GM23338 (cell line): Measurements from ENCODE around the gene NCK2. TPM values are rescaled to one million over a fixed set of nuclear protein-coding genes. Genes with fewer than 3 reads are reported as not detected.

Experiments used
- ATAC-seq: fragments of 200-7000 bp; cut with Tn5 transposase; 3 replicates; pipeline ENCODE4 v1.9.1; 2020
- DNase-seq: peaks from one replicate; pipeline ENCODE4 v3.0.0-alpha.2; 2015; ENCODE audit warnings: low spot score
- H2AFZ ChIP-seq: fragments of 200-600 bp; sonication (generic); 2 replicates; pipeline ENCODE4 v1.8.0; 2016; ENCODE audit warnings: antibody characterized with exemption, mild to moderate bottlenecking, moderate library complexity
- H3F3A ChIP-seq: fragments of 200-600 bp; sonication (generic); replicated peaks from 2 replicates; pipeline ENCODE4 v1.8.0; 2017; ENCODE audit warnings: antibody characterized with exemption, mixed run types, low read depth
- H3K27ac ChIP-seq: fragments of 200-600 bp; sonication (generic); 2 replicates; pipeline ENCODE4 v1.6.1; 2016; ENCODE audit warnings: low read depth
- H3K27me3 ChIP-seq: fragments of 200-600 bp; sonication (generic); 2 replicates; pipeline ENCODE4 v1.8.0; 2016; ENCODE audit warnings: mild to moderate bottlenecking, mixed run types, moderate library complexity; ENCODE audit not compliant: insufficient read depth
- H3K36me3 ChIP-seq: fragments of 200-600 bp; sonication (generic); 2 replicates; pipeline ENCODE4 v1.8.0; 2016; ENCODE audit warnings: mild to moderate bottlenecking; ENCODE audit not compliant: insufficient read depth
- H3K4me1 ChIP-seq: fragments of 200-600 bp; sonication (generic); 2 replicates; pipeline ENCODE4 v1.8.0; 2016; ENCODE audit warnings: mild to moderate bottlenecking, moderate library complexity; ENCODE audit not compliant: insufficient read depth
- H3K4me2 ChIP-seq: fragments of 200-600 bp; sonication (generic); 2 replicates; pipeline ENCODE4 v1.7.1; 2017; ENCODE audit warnings: mixed run types
- H3K4me3 ChIP-seq: fragments of 200-600 bp; sonication (generic); 2 replicates; pipeline ENCODE4 v1.6.1; 2016; ENCODE audit warnings: mixed run types
- H3K79me2 ChIP-seq: fragments of 200-600 bp; sonication (generic); replicated peaks from 2 replicates; pipeline ENCODE4 v1.8.0; 2017; ENCODE audit warnings: mild to moderate bottlenecking; ENCODE audit not compliant: insufficient read depth
- H3K9me2 ChIP-seq: fragments of 200-600 bp; sonication (generic); 2 replicates; pipeline ENCODE4 v1.8.0; 2017; ENCODE audit not compliant: insufficient read depth
- H4K20me1 ChIP-seq: fragments of 200-600 bp; sonication (generic); replicated peaks from 2 replicates; pipeline ENCODE4 v1.8.0; 2017; ENCODE audit warnings: mild to moderate bottlenecking; ENCODE audit not compliant: insufficient read depth
- H3K27ac Mint-ChIP-seq: 2 replicates; pipeline ENCODE4 v1.8.0; 2020; ENCODE audit warnings: inconsistent platforms, mild to moderate bottlenecking, moderate library complexity, mixed read lengths
- H3K27me3 Mint-ChIP-seq: 3 replicates; pipeline ENCODE4 v1.8.0; 2022; ENCODE audit warnings: low read depth, mild to moderate bottlenecking, moderate library complexity, mixed read lengths, inconsistent platforms; ENCODE audit not compliant: insufficient read depth, poor library complexity
- H3K36me3 Mint-ChIP-seq: 3 replicates; pipeline ENCODE4 v1.8.0; 2021; ENCODE audit warnings: low read depth, mild to moderate bottlenecking, inconsistent platforms, moderate library complexity, mixed read lengths
- H3K4me1 Mint-ChIP-seq: 3 replicates; pipeline ENCODE4 v1.8.0; 2020; ENCODE audit warnings: mild to moderate bottlenecking, inconsistent platforms, mixed read lengths
- H3K4me3 Mint-ChIP-seq: 3 replicates; pipeline ENCODE4 v1.8.0; 2021; ENCODE audit warnings: moderate library complexity, mild to moderate bottlenecking, inconsistent platforms, mixed read lengths
- H3K9me3 Mint-ChIP-seq: 3 replicates; pipeline ENCODE4 v1.8.0; 2020; ENCODE audit warnings: moderate library complexity, mild to moderate bottlenecking, inconsistent platforms, mixed read lengths
- CREB1 ChIP-seq: fragments of 250-450 bp; sonication (Bioruptor Pico); IDR thresholded peaks from 2 replicates; pipeline ENCODE4 v1.5.0; 2020; ENCODE audit warnings: low read depth, mild to moderate bottlenecking, moderate library complexity
- CTCF ChIP-seq, 2 experiments: fragments of 200-600 bp in 1 of 2; sonication (generic) in 1 of 2; conservative IDR thresholded peaks; 2 replicates each; pipeline versions ENCODE4 v1.5.1 to v1.6.1; 2016 to 2017; ENCODE audit warnings: antibody characterized with exemption in 2 of 2, low read depth in 2 of 2, mild to moderate bottlenecking in 2 of 2, moderate library complexity in 1 of 2
- POLR2AphosphoS5 ChIP-seq: IDR thresholded peaks from 2 replicates; pipeline ENCODE4 v1.6.1; 2016; ENCODE audit warnings: antibody characterized with exemption, low read depth
- ZNF331 ChIP-seq: fragments of 250-450 bp; sonication (Bioruptor Pico); IDR thresholded peaks from 2 replicates; pipeline ENCODE4 v1.5.0; 2020; ENCODE audit warnings: low read depth, mild to moderate bottlenecking, moderate library complexity
- polyA plus RNA-seq: library from polyadenylated mRNA; unstranded; fragments of >200 nt; fragmentation: Nextera tagmentation; extraction: Ambion mirVana; gene quantifications from 2 replicates; pipeline ENCODE4 v1.2.1, GENCODE V29; 2016
- total RNA-seq: library from RNA; depleted of rRNA; stranded (reverse); fragments of >200 nt; shearing (Covaris generic); gene quantifications from 2 replicates; pipeline ENCODE4 v1.2.3, GENCODE V29; 2014
- TF ChIP-seq, protein P1 (sequence below): fragments of 250-450 bp; sonication (Bioruptor Pico); IDR thresholded peaks from 2 replicates; pipeline ENCODE4 v1.5.0; 2020; ENCODE audit warnings: mild to moderate bottlenecking, moderate library complexity

The NCK2 gene
- total and polyA plus RNA-seq, 2 experiments from 2014 or later = 26.9 to 59.9 TPM

GRCh38 chr2:105928086-105928485 lies 183.4 kb downstream of the NCK2 start (continued):
- TF ChIP-seq, protein P1, sequence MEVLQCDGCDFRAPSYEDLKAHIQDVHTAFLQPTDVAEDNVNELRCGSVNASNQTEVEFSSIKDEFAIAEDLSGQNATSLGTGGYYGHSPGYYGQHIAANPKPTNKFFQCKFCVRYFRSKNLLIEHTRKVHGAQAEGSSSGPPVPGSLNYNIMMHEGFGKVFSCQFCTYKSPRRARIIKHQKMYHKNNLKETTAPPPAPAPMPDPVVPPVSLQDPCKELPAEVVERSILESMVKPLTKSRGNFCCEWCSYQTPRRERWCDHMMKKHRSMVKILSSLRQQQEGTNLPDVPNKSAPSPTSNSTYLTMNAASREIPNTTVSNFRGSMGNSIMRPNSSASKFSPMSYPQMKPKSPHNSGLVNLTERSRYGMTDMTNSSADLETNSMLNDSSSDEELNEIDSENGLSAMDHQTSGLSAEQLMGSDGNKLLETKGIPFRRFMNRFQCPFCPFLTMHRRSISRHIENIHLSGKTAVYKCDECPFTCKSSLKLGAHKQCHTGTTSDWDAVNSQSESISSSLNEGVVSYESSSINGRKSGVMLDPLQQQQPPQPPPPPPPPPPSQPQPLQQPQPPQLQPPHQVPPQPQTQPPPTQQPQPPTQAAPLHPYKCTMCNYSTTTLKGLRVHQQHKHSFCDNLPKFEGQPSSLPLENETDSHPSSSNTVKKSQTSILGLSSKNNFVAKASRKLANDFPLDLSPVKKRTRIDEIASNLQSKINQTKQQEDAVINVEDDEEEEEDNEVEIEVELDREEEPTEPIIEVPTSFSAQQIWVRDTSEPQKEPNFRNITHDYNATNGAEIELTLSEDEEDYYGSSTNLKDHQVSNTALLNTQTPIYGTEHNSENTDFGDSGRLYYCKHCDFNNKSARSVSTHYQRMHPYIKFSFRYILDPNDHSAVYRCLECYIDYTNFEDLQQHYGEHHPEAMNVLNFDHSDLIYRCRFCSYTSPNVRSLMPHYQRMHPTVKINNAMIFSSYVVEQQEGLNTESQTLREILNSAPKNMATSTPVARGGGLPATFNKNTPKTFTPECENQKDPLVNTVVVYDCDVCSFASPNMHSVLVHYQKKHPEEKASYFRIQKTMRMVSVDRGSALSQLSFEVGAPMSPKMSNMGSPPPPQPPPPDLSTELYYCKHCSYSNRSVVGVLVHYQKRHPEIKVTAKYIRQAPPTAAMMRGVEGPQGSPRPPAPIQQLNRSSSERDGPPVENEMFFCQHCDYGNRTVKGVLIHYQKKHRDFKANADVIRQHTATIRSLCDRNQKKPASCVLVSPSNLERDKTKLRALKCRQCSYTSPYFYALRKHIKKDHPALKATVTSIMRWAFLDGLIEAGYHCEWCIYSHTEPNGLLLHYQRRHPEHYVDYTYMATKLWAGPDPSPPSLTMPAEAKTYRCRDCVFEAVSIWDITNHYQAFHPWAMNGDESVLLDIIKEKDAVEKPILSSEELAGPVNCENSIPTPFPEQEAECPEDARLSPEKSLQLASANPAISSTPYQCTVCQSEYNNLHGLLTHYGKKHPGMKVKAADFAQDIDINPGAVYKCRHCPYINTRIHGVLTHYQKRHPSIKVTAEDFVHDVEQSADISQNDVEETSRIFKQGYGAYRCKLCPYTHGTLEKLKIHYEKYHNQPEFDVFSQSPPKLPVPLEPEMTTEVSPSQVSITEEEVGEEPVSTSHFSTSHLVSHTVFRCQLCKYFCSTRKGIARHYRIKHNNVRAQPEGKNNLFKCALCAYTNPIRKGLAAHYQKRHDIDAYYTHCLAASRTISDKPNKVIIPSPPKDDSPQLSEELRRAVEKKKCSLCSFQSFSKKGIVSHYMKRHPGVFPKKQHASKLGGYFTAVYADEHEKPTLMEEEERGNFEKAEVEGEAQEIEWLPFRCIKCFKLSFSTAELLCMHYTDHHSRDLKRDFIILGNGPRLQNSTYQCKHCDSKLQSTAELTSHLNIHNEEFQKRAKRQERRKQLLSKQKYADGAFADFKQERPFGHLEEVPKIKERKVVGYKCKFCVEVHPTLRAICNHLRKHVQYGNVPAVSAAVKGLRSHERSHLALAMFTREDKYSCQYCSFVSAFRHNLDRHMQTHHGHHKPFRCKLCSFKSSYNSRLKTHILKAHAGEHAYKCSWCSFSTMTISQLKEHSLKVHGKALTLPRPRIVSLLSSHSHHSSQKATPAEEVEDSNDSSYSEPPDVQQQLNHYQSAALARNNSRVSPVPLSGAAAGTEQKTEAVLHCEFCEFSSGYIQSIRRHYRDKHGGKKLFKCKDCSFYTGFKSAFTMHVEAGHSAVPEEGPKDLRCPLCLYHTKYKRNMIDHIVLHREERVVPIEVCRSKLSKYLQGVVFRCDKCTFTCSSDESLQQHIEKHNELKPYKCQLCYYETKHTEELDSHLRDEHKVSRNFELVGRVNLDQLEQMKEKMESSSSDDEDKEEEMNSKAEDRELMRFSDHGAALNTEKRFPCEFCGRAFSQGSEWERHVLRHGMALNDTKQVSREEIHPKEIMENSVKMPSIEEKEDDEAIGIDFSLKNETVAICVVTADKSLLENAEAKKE = no peak

DNA sequence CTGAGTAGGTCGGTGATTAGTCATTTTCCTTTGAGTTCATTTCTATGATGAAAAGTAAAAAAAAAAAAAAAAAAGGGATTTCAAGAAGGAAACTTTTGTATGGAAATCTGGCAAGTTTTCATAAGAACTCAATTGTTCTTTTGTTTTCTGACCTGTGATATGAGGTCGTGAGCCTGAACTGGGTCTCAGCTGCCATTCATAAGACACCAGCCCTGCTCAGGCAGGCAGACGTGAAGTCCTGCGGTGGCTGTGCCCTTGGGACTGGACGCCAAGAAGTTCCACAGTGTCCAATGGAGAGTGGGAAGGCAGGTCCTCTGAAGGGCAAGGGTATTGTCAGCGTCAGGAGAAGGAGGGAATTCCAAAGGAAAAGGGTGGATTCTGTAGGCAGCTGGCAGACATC lies 183.9 kb downstream of the NCK2 start:
- ATAC-seq = no peak
- no peak overlapping the region for H3K4me3 ChIP-seq
- H3K79me2 ChIP-seq = no peaks in the 10 kb centered on the region
- Mint-ChIP-seq H3K36me3 (peaks cover 10% of the 10 kb centered on the region), H3K4me1 (no peaks in the 10 kb centered on the region), H3K4me3 (no peak overlapping the region), H3K27ac (no peak overlapping the region), H3K27me3 (peaks cover under 1% of the 10 kb centered on the region), H3K9me3 (peaks cover 12% of the 10 kb centered on the region)
- no peaks in the 10 kb centered on the region for H3K4me1 ChIP-seq
- TF ChIP-seq POLR2AphosphoS5 (no peak), CTCF (conservative IDR thresholded peaks at IDR 0.05; ENCODE audit: low read depth in 2 of 2) (no peak), CREB1 (CRISPR knock-in tag) (no peak), ZNF331 (no peak)
- TF ChIP-seq, protein P1 = no peak
- no peaks in the 10 kb centered on the region for H4K20me1 ChIP-seq
- no peaks in the 10 kb centered on the region for H3K9me2 ChIP-seq
- H3K27ac ChIP-seq = no peak overlapping the region
- H3F3A ChIP-seq = no peaks in the 10 kb centered on the region
- no peak for DNase-seq
- no peak overlapping the region for H3K4me2 ChIP-seq
- H2AFZ ChIP-seq = no peak overlapping the region
- H3K36me3 ChIP-seq = no peaks in the 10 kb centered on the region; the same call in 1 of the 2 replicates
- no peaks in the 10 kb centered on the region for H3K27me3 ChIP-seq
